K562 (cell line): Measurements from ENCODE around the gene MPHOSPH10. TPM values are rescaled to one million over a fixed set of nuclear protein-coding genes. Genes with fewer than 3 reads are reported as not detected.

Experiments used
- CCNT2 ChIP-seq: IDR thresholded peaks from 2 replicates; pipeline ENCODE4 v1.6.1; 2011; ENCODE audit warnings: borderline replicate concordance, low read depth, mild to moderate bottlenecking, moderate library complexity, mixed read lengths, low read length; ENCODE audit not compliant: insufficient read length; ENCODE audit errors: extremely low read depth
- CHD7 ChIP-seq: fragments of 200-600 bp; sonication (generic); IDR thresholded peaks from one replicate; pipeline ENCODE4 v1.6.1; 2012; ENCODE audit warnings: mild to moderate bottlenecking, low read depth, low read length, inconsistent platforms
- E2F4 ChIP-seq: sonication (generic); formaldehyde crosslinking; IDR thresholded peaks from 2 replicates; pipeline ENCODE4 v1.8.0; 2022; ENCODE audit warnings: mild to moderate bottlenecking, low read depth, missing genetic modification reagents
- KLF13 ChIP-seq: fragments of 450-650 bp; IDR thresholded peaks from 2 replicates; pipeline ENCODE4 v1.6.1; 2016; ENCODE audit warnings: missing genetic modification characterization, low read depth, mild to moderate bottlenecking, missing compliant biosample characterization, moderate library complexity, borderline replicate concordance
- L3MBTL2 ChIP-seq: fragments of 450-650 bp; IDR thresholded peaks from 2 replicates; pipeline ENCODE4 v1.6.1; 2016; ENCODE audit warnings: mild to moderate bottlenecking, moderate library complexity
- NELFE ChIP-seq: IDR thresholded peaks from 2 replicates; pipeline ENCODE4 v1.6.1; 2011; ENCODE audit warnings: mild to moderate bottlenecking; ENCODE audit not compliant: insufficient read depth, insufficient read length
- NEUROD1 ChIP-seq: fragments of 150-350 bp; IDR thresholded peaks from 2 replicates; pipeline ENCODE4 v1.6.1; 2014; ENCODE audit warnings: borderline replicate concordance, low read length, low read depth; ENCODE audit not compliant: partially characterized antibody
- NFATC3 ChIP-seq: fragments of 450-650 bp; IDR thresholded peaks from 2 replicates; pipeline ENCODE4 v1.6.1; 2017; ENCODE audit warnings: mild to moderate bottlenecking
- PHTF2 ChIP-seq: fragments of 250-450 bp; sonication (Bioruptor Pico); IDR thresholded peaks from 2 replicates; pipeline ENCODE4 v1.5.0; 2021; ENCODE audit warnings: mild to moderate bottlenecking
- POLR2H ChIP-seq: IDR thresholded peaks from 2 replicates; pipeline ENCODE4 v1.6.1; 2016; ENCODE audit warnings: missing genetic modification characterization, low read depth, mild to moderate bottlenecking, control low read depth, missing compliant biosample characterization, moderate library complexity
- POU5F1 ChIP-seq: fragments of 150-350 bp; IDR thresholded peaks from 2 replicates; pipeline ENCODE4 v1.6.1; 2014; ENCODE audit warnings: borderline replicate concordance, low read length, low read depth, mild to moderate bottlenecking; ENCODE audit not compliant: partially characterized antibody
- SAFB ChIP-seq: fragments of 200-400 bp; formaldehyde crosslinking; IDR thresholded peaks from 2 replicates; pipeline ENCODE4 v1.6.1; 2017; ENCODE audit warnings: low read depth, low read length, borderline replicate concordance
- SMAD1 ChIP-seq: fragments of 150-350 bp; IDR thresholded peaks from 2 replicates; pipeline ENCODE4 v1.6.1; 2014; ENCODE audit warnings: low read length, low read depth; ENCODE audit not compliant: partially characterized antibody
- XRCC4 ChIP-seq: IDR thresholded peaks from one replicate; pipeline ENCODE4 v1.6.1; 2011; ENCODE audit not compliant: insufficient read depth, insufficient read length; ENCODE audit errors: extremely low read depth
- ZNF644 ChIP-seq: fragments of 200-800 bp; sonication (Bioruptor generic); IDR thresholded peaks from 2 replicates; pipeline ENCODE4 v1.6.1; 2016; ENCODE audit warnings: low read depth, missing genetic modification characterization, missing compliant biosample characterization
- polyA plus RNA-seq, 8 experiments: library from polyadenylated mRNA; depleted of rRNA in 4 of 8; stranded (reverse) in 5 of 8; unstranded in 3 of 8; fragments of >200 nt; fragmentation: Nextera tagmentation in 2 of 8; fragmentation: Illumina TruSeq in 1 of 8; extraction: Ambion mirVana in 2 of 8; extraction: Trizol in 1 of 8; gene quantifications; 2 replicates each; pipeline versions ENCODE4 v1.2.1 to v1.2.3, GENCODE V29; 2011 to 2014; ENCODE audit warnings: inconsistent platforms in 1 of 8, missing spikeins in 1 of 8
- total RNA-seq, 7 experiments: library from RNA; depleted of rRNA in 6 of 7; stranded (reverse); fragments of >200 nt in 6 of 7; fragmentation: Illumina TruSeq in 2 of 7; extraction: Trizol in 2 of 7; gene quantifications; 2 replicates each; pipeline versions ENCODE4 v1.2.1 to v1.2.3, GENCODE V29; 2011 to 2021; ENCODE audit warnings: low replicate concordance in 1 of 7

Gene MPHOSPH10
- total and polyA plus RNA-seq, 9 of the 15 experiments (the other 6 are each of a cell fraction or from before 2014, with no cell fraction given): 36.8 to 83.7 (median 58.5) TPM

DNA sequence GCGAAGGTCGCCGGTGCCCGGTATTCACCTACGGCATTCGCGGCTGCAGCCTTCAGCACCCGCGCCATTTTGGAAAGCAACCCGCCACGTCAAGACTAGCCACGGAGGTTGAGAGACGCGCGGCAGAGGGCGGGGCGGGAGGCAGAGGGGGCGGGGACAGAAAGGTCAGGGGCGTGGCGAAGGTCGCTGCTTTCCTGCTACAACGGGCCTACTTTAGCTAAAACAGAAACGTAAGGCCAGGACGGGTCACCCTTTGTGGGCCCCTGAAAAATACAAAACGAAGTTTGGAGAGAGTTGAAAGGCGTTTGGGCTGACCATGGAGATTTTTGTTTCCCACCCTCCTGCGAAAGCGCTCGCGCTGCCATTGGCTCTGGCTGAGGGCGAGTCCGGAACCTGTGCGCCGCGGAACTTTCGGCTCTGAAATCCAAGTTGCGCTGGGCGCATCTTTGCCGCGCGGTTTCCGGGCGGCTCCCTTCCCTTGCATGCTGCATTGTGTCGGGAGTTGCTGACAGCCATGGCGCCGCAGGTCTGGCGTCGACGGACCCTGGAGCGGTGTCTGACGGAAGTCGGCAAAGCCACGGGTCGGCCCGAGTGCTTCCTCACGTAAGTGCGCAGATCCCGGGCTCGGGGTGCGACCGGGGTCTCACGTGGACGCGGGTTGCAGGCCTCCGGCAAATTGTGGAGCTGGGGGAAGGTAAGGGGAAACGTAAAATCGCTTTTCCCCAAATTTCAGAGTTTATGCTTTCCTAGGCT lies at the start of gene MPHOSPH10, which contains the start of gene MCEE (continued):
- TF ChIP-seq E2F4 (no peak), NEUROD1 (peak; percentile 77), XRCC4 (no peak), NELFE (no peak), POU5F1 (no peak), ZNF644 (tag) (no peak; the same call in 1 of the 2 replicates), SAFB (no peak), SMAD1 (no peak), CHD7 (no peak), PHTF2 (no peak), L3MBTL2 (peak; percentile 85), POLR2H (peak; percentile 80), CCNT2 (peak; percentile 25), KLF13 (peak; percentile 82; the same call in 1 of the 2 replicates), NFATC3 (no peak)
